ENCODE data around the gene BCL6.
"Not testable (repeated sequence)": the region's sequence is repeated elsewhere in the genome, so short reads cannot be mapped to it uniquely, and the experiment has no call there.

The BCL6 gene

GRCh38 chr3:187685948-187686347 is 59.3 kb downstream of the BCL6 start (continued):
- no peak for TF ChIP-seq CREB5 (CRISPR knock-in tag; IDR thresholded peaks at IDR 0.05; ENCODE audit: low read depth)
- TF ChIP-seq SNAI2 (CRISPR knock-in tag; IDR thresholded peaks at IDR 0.05), result no peak
- TF ChIP-seq ZC3H10 (CRISPR knock-in tag; IDR thresholded peaks at IDR 0.05), result no peak
- TF ChIP-seq ZNF565 (CRISPR knock-in tag; conservative IDR thresholded peaks at IDR 0.05; ENCODE audit: low read depth), result no peak

- ATAC-seq, result no peak
- TF ChIP-seq OSR1 (CRISPR knock-in tag; IDR thresholded peaks at IDR 0.05), result no peak
- no peak for TF ChIP-seq TSHZ2 (CRISPR knock-in tag; IDR thresholded peaks at IDR 0.05)
- TF ChIP-seq PPARA (CRISPR knock-in tag; IDR thresholded peaks at IDR 0.05; ENCODE audit: borderline replicate concordance), result no peak
- no peak for TF ChIP-seq POU6F1 (CRISPR knock-in tag; IDR thresholded peaks at IDR 0.05; ENCODE audit: borderline replicate concordance, low read depth)
- TF ChIP-seq ZNF565 (CRISPR knock-in tag; conservative IDR thresholded peaks at IDR 0.05; ENCODE audit: low read depth), result no peak
- TF ChIP-seq ESRRG (CRISPR knock-in tag; IDR thresholded peaks at IDR 0.05), result no peak
- TF ChIP-seq CREB5 (CRISPR knock-in tag; IDR thresholded peaks at IDR 0.05; ENCODE audit: low read depth), result no peak
- TF ChIP-seq ARNTL (CRISPR knock-in tag; IDR thresholded peaks at IDR 0.05; ENCODE audit: borderline replicate concordance, low read depth), result no peak
- no peak for TF ChIP-seq CSRNP3 (CRISPR knock-in tag; IDR thresholded peaks at IDR 0.05)
- no peak for TF ChIP-seq RARB (CRISPR knock-in tag; IDR thresholded peaks at IDR 0.05)
- TF ChIP-seq GLIS3 (CRISPR knock-in tag; IDR thresholded peaks at IDR 0.05), result no peak
- TF ChIP-seq ZNF8 (CRISPR knock-in tag; IDR thresholded peaks at IDR 0.05), result no peak
- TF ChIP-seq ZFP3 (CRISPR knock-in tag; IDR thresholded peaks at IDR 0.05), result no peak
- no peak for TF ChIP-seq BACH2 (CRISPR knock-in tag; IDR thresholded peaks at IDR 0.05; ENCODE audit: borderline replicate concordance)
- no peak for TF ChIP-seq SNAI2 (CRISPR knock-in tag; IDR thresholded peaks at IDR 0.05)
- TF ChIP-seq TCF4 (CRISPR knock-in tag; IDR thresholded peaks at IDR 0.05; ENCODE audit: borderline replicate concordance), result no peak
Observed at GRCh38 chr3:187684880-187685279, 60.4 kb downstream of the BCL6 start.

- no peak for TF ChIP-seq POU6F1 (CRISPR knock-in tag; IDR thresholded peaks at IDR 0.05; ENCODE audit: borderline replicate concordance, low read depth)
- no peak for TF ChIP-seq ZNF70 (CRISPR knock-in tag; IDR thresholded peaks at IDR 0.05)
- TF ChIP-seq CREB5 (CRISPR knock-in tag; IDR thresholded peaks at IDR 0.05; ENCODE audit: low read depth), result no peak
- TF ChIP-seq BACH2 (CRISPR knock-in tag; IDR thresholded peaks at IDR 0.05; ENCODE audit: borderline replicate concordance), result no peak
- TF ChIP-seq ZNF565 (CRISPR knock-in tag; conservative IDR thresholded peaks at IDR 0.05; ENCODE audit: low read depth), result no peak
- no peak for TF ChIP-seq ESRRG (CRISPR knock-in tag; IDR thresholded peaks at IDR 0.05)
- ATAC-seq, result no peak
Observed at GRCh38 chr3:187684444-187684843, 60.8 kb downstream of the BCL6 start.

- not testable (repeated sequence) for ATAC-seq
Observed at GRCh38 chr3:187681756-187682155, 63.5 kb downstream of the BCL6 start.
